Activated CD8-positive, alpha-beta memory T cell treated with anti-CD3 and anti-CD28 coated beads, Interleukin-2, amount 50 U/mL, for 48 hours (primary cell): ENCODE results near the gene AAR2.

Experiments
- DNase-seq: peaks from one replicate; pipeline ENCODE4 v3.0.0-alpha.2; 2020

The AAR2 gene

DNA sequence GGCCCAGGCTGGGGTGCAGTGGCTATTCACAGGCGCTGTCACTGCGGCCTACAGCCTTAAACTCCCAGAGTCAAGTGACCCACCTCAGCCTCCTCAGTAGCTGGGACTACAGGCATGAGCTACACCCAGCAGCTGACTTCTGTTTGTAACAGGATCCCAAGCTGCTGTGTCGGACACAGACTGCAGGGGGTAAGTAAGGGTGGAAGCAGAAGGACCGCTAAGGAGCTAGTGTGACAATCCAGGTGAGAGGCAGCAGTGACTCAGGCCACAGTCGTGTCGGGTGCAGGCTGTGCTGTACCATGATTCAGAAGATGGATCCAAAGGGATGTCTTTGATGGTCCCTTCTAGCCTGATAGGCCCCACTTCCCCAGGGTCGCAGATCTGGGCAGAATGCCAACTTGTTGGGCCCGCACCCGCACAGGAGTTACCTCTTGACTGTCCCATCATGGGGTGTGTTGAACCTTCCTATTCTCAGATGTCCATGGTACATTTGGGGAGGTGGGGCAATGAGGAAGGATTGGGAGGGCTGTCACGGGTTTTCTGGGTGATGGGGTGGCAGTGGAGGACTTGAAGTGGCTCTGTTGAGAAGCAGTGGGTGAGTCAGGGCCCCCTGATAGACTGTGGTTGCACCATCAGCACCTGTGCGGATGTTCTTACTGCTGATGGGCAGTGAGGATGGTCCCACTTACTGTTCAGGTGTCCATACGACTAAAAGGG, 25.3 kb downstream of the AAR2 start:
- DNase-seq = no peak

DNA sequence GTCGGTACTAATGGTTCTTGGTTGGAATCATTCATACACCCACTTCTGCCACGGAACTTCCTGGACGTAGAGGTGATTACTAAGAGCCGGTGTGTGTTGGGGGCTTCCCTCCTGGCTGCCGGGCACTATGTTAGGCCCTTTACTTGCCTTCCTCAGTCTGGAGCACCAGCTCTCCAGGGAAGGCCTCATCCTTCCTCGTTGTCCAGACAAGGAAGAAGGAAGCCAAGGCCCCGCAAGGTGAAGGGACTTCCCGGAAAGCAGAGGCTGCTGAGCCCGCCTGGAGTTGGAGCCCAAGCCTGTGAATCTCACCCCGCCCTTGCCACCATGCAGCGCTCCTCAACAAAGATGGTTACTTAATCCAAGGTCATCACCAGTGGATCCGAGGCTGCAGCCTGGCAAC, 26.2 kb downstream of the AAR2 start:
- DNase-seq = no peak

DNA sequence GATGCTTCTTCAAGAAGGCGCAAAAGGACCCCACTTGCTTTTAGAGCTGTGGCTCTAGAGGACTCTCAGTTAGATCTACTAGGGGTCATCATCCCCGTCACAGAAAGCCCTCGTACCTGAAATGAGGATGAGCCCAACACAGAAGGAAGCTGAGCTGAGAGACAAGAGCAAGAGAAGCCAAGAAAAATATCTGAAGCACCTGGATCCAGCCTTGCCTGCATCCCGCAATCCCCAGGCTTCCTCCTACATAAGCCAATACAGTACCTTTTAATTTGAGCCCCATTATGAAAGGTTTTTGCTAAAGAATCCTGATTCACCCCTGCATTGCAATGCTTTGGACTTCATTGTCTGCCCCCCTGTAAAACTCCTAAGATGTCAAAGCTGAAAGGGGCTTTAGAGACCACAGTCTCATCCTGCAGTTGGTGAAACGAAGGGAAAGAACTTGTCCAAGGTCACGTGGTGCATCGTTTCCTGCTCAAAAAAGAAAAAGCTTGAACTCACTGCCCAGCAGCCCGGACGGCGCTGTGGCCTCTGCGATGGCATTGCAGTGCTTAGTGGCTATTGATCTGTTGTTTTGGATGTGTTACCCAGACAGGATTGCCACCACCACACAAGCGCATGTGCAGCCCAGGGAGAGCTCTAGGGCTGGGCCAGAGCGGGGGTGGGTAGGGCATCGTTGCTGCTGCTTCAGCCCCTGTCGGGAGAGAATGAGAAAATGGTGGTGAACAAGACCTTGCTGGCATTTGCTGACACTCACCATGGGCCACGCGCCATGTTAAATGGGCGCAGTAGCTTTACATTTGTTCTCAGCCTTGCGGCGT, 28.4 kb downstream of the AAR2 start:
- peak; percentile 23 for DNase-seq

DNA sequence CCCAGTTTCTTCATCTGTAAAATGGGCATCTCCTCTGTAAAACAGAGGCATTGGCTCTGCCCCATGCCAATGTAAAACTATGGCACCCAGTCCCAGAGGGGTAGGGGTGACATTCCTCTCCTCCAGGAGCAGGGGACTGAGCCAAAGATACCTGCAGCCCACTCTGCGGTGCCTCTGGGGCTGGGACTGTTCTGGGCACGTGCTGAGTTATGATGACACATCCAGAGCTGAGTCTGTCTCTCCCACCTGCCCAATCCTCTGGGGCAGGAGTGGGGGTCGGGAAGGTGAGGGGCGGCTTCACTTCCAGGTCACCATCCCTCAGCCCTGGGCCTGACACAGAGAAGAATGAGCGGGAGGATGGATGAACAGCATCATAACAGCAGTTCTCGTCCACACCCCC, 29.9 kb downstream of the AAR2 start:
- DNase-seq = peak; percentile 26

DNA sequence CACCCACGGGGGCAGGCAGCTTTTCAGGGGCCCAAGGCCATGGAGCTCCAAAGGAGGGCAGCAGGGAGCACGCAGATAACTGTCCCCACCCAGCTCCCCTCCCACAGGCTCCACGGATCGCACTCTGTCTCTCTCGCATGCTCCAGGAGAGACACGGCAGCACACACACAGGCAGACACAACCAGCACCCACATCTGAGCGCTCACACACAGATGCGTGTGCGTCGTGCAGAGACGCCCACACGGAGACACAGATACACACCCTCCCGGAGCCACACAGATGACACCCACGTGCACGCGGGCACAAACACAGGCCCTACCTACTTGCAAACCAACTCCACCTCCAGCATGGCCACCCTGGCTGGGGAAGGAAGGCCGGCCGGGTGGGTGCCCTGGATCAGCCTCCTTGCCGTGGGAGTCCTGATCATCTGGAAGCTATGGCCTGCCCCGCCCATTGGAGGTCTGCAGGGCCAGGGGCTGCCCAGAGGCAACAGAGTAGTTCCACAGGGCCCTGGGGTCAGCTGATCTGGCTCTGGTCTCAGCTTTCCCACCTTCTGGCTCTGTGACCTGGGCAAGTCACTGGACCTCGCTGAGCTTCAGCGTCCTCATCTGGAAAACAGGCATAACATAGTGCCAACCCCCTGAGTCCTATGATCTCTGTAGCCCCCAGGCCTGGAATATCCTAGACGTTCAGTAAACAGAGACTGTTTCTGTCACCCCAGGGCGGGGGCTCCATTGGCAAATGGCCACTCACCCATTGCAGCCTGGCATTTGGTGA, 31.5 kb downstream of the AAR2 start:
- DNase-seq = no peak

DNA sequence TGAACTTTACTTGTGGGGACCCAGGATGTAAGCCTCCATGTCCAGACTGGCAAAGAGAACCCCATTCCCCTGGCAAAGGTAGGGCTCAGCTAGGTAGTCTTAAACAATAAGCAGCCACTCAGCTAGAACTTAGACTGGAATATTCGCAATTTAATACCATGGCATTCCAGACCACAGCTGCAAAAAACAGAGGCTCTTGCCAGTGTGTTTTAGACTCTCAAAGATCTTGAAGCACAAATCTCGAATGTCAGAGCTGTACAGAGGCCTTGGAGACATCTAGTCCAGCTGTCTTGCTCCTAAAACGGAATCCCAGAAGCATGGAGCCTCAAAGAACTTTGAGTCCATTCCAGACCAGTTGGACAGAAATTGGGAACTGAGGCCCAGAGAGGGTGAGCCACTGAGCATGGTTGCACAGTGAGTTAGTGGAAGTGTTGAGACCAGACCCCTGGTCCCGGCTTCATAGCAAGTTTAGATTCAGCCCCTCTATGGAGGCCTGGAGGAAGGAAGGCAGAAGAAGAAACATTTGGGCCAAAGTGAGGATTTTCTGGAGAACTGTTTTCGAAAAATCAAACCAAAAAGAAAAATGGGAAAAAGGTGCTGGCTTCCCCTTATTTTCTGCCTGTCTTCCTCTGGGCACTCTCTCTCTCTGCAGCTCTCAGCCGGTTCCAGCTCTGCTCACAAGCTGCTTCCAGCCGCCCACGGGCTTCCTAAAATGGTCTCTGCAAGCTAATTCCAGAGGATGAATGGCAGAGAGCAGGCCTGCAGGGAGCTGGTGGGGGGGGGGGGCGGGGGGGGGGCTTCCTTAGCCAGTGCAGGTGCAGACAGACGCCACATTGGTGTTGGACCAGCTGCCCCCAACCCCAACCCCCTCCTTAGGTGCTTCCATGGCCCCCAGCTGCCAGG, 32.4 kb downstream of the AAR2 start:
- no peak for DNase-seq

DNA sequence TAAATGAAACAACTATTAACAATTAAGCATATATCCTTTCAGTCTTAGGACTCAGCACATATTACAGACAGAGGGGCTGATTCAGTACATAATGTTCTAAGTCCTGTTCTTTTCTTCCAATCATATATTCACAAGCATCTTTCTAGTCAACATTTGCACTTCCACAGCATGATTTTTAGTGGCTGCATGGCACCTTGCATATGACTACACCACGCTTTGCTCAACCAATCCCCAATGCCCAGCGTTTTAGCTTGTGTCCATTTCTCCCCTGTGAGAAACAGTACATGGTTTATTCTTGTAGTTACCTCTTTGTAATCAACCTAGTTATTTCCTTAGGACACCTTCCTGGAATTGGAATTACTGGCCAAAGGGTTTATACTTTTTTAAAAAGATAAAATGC, 33.2 kb downstream of the AAR2 start:
- DNase-seq = no peak

DNA sequence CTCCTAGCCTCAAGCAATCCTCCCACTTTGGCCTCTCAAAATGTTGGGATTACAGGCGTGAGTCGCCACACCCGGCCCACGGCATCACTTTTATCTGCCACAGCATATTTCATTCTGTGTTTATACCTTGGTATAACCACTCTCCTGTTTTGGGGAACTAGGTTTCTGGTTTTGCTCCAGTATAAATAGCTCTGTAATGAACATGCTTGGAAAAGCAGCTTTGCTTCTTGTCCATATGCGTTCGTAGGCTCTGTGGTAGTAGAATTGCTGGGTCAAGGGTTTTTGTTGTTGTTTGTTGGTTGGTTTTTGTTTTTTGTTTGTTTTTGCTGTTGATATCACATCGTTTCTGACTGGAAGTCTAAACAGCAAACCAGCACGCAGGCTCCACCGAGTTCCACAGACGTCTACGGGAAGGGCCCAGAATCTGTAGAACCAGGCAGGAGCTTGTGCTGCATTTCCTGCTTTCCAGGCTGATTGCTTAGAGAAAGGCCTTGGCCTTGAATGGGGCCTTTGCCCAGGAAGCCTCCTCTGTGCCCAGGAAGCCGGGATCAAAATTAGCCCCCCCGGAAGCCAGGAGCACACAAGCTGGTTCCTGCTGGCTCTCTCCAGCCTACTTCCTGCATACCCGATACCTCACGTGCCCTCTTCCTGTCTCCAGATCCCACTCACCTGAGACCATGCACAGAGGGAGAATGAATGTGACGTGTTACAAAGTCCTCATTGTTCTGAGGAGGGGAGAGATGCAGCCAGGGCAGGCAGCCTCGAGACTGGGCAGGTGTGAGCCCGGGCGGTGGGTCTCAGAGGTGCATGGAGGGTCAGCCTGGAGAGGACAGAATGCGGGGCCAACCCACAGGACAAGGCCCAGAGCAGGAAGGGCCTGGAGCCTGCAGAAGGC, 34.7 kb downstream of the AAR2 start:
- no peak for DNase-seq

DNA sequence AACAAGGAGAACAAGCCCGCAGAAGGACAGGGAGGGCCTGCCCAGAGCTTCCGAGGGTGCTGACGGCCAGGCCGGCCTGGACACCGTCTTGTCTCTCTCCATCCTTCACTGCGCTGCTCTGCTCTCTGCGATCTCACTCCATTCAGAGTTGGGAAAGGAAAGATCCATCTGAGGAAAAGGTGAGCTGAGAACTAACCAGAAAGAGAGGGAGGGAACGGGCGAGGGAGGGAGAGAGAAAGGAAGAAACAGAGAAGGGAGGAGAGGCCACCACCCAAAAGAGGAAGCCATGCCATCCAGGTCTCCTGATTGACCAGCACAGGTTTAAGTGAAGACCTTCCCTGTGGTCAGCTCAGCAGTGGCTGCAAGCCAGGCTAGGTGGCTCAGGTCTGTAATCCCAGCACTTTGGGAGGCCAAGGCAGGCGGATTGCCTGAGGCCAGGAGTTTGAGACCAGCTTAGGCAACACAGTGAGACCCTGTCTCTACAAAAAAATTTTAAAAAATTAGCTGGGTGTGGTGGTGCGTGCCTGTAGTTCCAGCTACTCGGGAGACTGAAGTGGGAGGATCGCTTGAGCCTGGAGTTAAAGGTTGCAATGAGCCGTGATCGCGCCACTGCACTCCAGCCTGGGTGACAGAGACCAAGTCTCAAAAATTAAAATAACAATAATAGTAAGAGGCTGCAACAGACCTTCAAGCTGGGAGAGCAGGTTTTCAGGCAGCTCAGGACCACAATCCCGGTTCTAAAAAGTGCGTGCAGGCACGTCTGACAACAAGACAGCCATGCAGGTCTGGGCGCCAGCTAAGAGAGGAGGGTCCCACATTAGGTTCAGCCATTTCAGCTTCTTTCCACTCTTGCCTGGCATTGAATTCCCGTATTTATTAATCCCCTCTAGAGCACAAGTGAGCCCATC, 35.6 kb downstream of the AAR2 start:
- DNase-seq = no peak

DNA sequence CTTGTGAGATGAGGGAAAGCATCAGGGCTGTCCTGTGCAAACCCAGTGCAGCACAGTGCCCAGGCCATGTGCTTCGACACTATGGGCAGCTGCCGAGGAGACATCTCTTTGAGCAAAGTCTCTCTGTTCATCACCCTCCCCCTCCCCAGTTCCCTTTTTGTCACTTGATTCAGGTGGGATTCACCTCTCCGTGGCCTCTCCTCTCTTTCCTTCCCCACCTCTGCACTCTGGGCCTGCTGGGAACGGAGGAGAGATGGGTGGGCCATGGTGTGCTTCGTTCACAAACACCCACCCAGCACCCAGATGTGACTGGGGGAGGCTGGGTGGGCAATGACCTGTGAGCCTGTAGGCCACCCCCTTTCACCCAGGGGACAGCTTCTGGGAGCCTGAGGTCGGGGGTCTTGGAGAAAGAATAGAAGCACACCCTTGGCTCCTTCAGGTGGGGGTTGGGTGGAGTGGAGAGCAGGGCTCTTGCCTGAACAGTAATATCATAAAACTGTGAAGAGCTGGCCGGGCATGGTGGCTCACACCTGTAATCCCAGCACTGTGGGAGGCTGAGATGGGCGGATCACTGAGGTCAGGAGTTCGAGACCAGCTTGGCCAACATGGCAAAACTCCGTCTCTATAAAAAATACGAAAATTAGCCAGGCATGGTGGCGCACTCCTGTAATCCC, 36.4 kb downstream of the AAR2 start:
- no peak for DNase-seq

DNA sequence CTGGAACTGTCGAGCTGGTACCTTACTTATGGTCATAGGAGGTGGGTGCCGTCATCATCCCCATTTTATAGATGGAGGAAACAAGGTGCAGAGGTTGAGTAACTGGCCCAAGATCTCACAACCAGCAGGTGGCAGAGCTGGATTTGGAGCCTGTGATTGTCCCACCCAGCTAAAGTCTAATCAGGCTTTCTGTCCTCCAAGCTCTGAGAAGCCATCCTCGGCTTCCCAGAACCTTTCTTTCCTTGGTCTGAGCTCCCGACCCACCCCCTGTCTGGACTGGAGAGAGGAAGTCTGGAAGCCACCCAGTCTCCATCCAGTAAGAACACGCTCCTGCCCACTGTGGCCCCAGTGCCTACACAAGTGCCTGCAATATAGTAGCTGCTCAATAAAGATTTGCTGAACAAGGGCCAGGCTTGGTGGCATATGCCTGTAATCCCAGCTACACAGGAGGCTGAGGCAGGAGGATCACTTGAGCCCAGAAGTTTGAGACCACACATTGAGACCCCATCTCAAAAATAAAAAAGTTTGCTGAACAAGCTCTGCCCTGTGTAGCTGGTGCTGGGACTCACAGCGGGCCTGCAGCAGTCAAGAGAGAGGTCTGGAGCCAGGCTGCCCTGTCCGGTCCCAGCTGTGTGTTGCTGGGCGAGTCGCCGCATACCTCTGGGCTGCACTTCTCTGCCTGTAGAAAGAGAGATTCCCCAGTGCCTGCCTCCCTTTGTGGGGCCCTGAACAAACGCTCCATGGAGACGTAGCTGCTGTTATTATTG, 37.3 kb downstream of the AAR2 start:
- no peak for DNase-seq

DNA sequence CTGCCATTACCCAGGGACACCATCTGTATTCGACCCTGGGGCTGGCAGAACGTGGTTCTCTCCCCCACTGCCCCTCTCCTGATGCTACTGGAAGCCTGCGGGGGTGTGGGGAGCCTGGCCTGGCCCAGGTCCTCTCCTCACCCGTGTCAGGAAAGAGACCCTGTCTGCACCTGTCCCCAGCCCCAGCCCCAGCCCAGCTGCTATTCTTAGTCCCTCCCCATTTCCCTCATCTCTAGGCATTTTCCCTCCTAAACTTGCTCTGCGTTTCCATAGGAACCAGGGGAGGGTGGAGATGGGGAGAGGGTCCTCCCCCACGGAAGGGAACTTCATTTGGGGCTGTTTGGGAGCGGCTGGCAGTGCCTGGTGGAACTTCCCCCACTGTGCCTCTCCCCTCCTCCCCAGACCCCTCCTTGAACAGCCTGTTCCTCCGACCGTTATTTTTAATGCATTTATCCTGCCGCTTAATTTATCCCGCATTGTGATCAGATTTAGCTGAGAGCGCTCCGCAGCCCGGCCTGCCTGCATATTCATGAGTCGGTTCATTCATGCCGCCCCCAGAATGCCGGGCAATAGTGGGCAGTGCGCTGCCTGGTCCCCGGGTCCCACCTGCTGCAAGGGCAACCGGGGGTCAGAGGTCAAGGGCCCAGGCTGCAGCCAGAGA, 38.0 kb downstream of the AAR2 start:
- DNase-seq = no peak

DNA sequence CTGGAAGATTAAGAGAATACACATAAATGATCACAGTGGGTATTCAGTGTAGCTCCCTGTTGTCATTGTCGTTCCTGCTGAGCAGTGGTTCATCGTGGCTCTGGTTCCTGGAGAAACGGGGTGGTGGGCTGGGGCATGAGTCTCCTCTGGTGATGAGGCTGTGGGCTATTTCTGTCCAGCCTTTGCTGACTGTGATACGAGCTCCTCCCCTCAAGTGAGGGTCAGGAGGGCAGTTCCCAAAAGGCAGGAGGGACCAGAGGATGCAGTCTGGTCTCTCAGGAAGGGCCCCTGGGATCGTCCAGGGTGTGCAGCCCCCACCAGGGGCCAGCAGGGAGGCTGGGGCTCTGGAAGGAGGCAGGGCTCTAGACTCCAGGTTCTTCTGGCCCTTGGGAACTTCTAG, 38.7 kb downstream of the AAR2 start:
- DNase-seq = no peak

DNA sequence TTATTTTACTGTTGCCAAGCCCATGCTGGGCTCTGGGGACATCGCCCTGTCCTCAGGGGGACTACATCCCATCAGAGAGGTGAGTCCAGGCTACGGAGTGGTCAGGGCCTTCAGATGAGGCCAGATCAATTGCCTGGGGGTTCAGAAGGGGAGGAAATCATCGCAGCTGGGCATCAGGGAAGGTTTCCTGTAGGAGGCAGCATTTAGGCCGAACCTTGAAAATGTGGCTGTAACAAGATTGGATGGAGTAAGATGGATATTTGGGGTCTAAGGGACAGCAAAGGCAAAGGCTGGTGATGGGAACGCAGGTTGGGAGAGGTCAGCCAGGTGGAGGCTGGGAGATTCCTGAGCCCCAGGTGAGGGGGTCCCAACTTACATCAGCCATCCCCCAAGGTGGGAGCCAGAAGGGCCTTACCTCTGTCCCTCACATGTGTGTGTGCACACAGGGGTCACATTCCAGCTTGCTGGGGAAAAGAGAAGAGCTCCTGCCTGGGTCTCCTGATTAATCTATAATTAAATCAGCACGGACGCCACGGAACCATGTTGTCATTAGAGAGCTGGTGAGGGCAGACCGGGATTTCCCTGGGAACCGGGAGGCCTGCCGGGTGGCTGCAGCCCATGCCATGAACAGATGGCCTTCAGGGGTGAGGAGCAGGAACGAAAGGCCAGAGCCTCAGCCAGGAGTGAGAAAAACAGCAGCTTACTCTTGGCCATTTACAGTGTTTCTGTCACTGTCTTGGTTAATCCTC, 39.3 kb downstream of the AAR2 start:
- no peak for DNase-seq

DNA sequence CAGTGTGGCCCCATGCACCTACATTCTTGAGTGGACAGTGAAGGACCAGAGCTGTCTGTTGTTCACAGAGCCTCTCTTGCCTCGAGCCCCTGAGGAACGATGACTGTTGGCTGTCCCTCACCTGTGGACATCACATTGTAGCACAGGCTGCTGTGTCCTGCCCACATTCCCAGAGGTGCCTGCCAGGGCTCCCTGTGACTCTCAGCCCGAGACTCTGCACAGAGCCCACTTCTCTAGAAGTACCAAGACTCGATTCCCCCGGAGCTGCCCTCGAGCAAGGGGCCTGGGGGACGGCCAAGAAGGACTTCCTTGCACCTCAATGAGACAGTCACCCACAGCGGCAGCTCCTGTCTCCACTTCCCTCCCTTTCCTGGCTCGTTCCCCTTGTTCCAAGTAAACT, 41.3 kb downstream of the AAR2 start:
- no peak for DNase-seq

DNA sequence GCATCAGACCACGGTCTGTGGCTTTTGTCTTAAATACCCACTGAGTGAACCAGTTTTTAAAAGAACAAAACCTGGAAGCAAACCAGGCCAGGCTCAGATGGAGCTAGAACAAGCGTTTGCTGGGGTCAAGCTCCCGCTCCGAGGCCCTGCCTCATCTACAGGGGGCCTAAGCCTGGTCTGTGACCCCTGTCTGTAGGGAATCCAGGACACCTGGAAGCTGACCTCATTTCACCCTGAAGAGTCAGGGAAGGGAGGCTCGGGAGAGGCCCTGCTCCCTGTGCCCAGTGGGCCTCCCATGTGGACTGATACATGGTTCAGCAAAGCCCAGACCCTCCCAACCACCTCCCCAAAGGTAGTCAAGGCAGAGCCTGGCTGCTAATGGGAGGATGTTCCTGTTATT, 43.1 kb downstream of the AAR2 start:
- no peak for DNase-seq

DNA sequence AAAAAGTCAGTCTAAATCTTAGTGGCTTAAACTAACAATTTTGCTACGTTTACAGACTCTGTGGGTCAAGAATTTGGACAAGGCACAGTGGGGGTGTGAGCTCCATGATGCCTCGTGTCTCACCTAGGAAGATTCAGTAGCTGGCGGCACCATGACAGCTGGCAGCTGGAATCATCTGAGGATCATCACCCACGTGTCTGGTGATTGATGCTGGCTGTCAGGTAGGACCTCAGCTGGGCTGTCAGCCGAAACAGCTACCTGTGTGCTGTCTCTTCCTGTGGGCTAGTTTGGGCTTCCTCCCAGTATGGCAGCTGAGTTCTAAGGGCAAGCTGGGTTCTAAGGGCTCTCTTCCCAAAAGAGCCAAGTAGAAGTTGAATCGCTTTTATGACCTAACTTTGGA, 43.5 kb downstream of the AAR2 start:
- no peak for DNase-seq
